OCI-LY7 (cell line): ENCODE measurements around the gene TRIP13. TPM values are rescaled to one million over a fixed set of nuclear protein-coding genes. Genes with fewer than 3 reads are reported as not detected.

Source experiments
- BruUV-seq: library from RNA; stranded (reverse); fragments of 400-500 nt; replicated peaks from 2 replicates; lab custom pipeline; 2021; lab: Mats Ljungman, UMichigan
- CTCF ChIA-PET: fragments of 300-600 bp; sonication (Branson Sonifier 250); formaldehyde crosslinking; loops from one replicate; lab custom pipeline; 2022; ENCODE audit warnings: antibody characterized with exemption; ENCODE audit not compliant: unreplicated experiment; lab: Charles Lee
- POLR2A ChIA-PET: fragments of 300-600 bp; sonication (Branson Sonifier 250); formaldehyde crosslinking; loops from one replicate; lab custom pipeline; 2022; ENCODE audit warnings: antibody characterized with exemption; lab: Charles Lee
- DNase-seq: peaks from one replicate; pipeline ENCODE4 v3.0.0-alpha.2; 2015; ENCODE audit warnings: low spot score
- H2AFZ ChIP-seq: fragments of 200-600 bp; sonication (generic), shearing (Covaris generic); 2 replicates; pipeline ENCODE4 v1.6.1; 2014; ENCODE audit warnings: mild to moderate bottlenecking, antibody characterized with exemption, low read length, moderate library complexity
- H3K27ac ChIP-seq: fragments of 200-600 bp; sonication (generic); 2 replicates; pipeline ENCODE4 v1.5.1; 2014; ENCODE audit warnings: mixed run types, low read depth, mild to moderate bottlenecking, moderate library complexity, low read length, inconsistent platforms; ENCODE audit not compliant: poor library complexity, severe bottlenecking
- H3K36me3 ChIP-seq: fragments of 200-600 bp; sonication (generic); 2 replicates; pipeline ENCODE4 v1.6.1; 2014; ENCODE audit warnings: mild to moderate bottlenecking, antibody characterized with exemption, low read length, moderate library complexity, mixed read lengths; ENCODE audit not compliant: insufficient read depth
- H3K4me1 ChIP-seq: fragments of 200-600 bp; sonication (generic); 2 replicates; pipeline ENCODE4 v1.5.1; 2014; ENCODE audit warnings: mild to moderate bottlenecking, low read length; ENCODE audit not compliant: insufficient read depth, poor library complexity, severe bottlenecking
- H3K4me2 ChIP-seq: fragments of 200-600 bp; sonication (generic); 2 replicates; pipeline ENCODE4 v1.6.1; 2014; ENCODE audit warnings: mild to moderate bottlenecking, low read length
- H3K4me3 ChIP-seq: fragments of 200-600 bp; sonication (generic); 2 replicates; pipeline ENCODE4 v1.5.1; 2014; ENCODE audit warnings: mild to moderate bottlenecking, low read depth, low read length; ENCODE audit not compliant: poor library complexity, severe bottlenecking
- H3K79me2 ChIP-seq: fragments of 200-600 bp; sonication (generic); 2 replicates; pipeline ENCODE4 v1.6.1; 2016; ENCODE audit warnings: low read depth, mild to moderate bottlenecking, low read length, moderate library complexity, mixed read lengths; ENCODE audit not compliant: insufficient read depth
- H3K9me2 ChIP-seq: fragments of 200-600 bp; sonication (generic); 2 replicates; pipeline ENCODE4 v1.6.1; 2016; ENCODE audit warnings: mild to moderate bottlenecking, low read length, mixed read lengths; ENCODE audit not compliant: insufficient read depth
- H3K9me3 ChIP-seq: fragments of 200-600 bp; sonication (generic); 2 replicates; pipeline ENCODE4 v1.6.1; 2014; ENCODE audit warnings: mild to moderate bottlenecking, mixed run types, low read length, mixed read lengths
- H4K20me1 ChIP-seq: fragments of 200-600 bp; sonication (generic); 2 replicates; pipeline ENCODE4 v1.6.1; 2014; ENCODE audit warnings: mild to moderate bottlenecking, antibody characterized with exemption, low read length, moderate library complexity, mixed read lengths; ENCODE audit not compliant: insufficient read depth
- CTCF ChIP-seq: fragments of 200-600 bp; sonication (generic); conservative IDR thresholded peaks from 2 replicates; pipeline ENCODE4 v1.5.1; 2014; ENCODE audit warnings: mild to moderate bottlenecking, antibody characterized with exemption, low read length, moderate library complexity, mixed read lengths
- EZH2phosphoT487 ChIP-seq: fragments of 200-600 bp; sonication (generic); IDR thresholded peaks from 2 replicates; pipeline ENCODE4 v1.6.1; 2018; ENCODE audit warnings: low read depth, borderline replicate concordance, mild to moderate bottlenecking, mixed run types, antibody characterized with exemption, low read length, moderate library complexity, mixed read lengths
- intact Hi-C: fragments of 100-400 bp; cut with micrococcal nuclease; formaldehyde crosslinking; loops from one replicate; pipeline ENCODE4 v1.10.0; 2022; ENCODE audit not compliant: unreplicated experiment
- total RNA-seq, 2 experiments: library from RNA; depleted of rRNA in 1 of 2; stranded (reverse); fragments of >200 nt in 1 of 2; shearing (Covaris generic) in 1 of 2; gene quantifications; 2 replicates each; pipeline ENCODE4 v1.2.3, GENCODE V29; 2014 to 2022

The TRIP13 gene
- total RNA-seq, 2 experiments from 2014 or later = 46.6 to 59.4 TPM

GRCh38 chr5:930866-931265, 38.2 kb downstream of the TRIP13 start:
- CTCF ChIA-PET = no interaction called here
- H3K4me1 ChIP-seq = no peaks in the 10 kb centered on the region
- BruUV-seq = no TSS peak
- no peaks in the 10 kb centered on the region for H3K36me3 ChIP-seq
- TF ChIP-seq CTCF (no peak), EZH2phosphoT487 (no peak)
- no peak overlapping the region for H3K27ac ChIP-seq
- H3K9me2 ChIP-seq = no peaks in the 10 kb centered on the region
- H3K9me3 ChIP-seq = no peaks in the 10 kb centered on the region
- POLR2A ChIA-PET = no interaction called here
- no peaks in the 10 kb centered on the region for H4K20me1 ChIP-seq
- no peaks in the 10 kb centered on the region for H3K79me2 ChIP-seq
- intact Hi-C loops = no loop called here
- H3K4me3 ChIP-seq = no peak overlapping the region
- no peak overlapping the region for H2AFZ ChIP-seq
- DNase-seq = no peak
- no peak overlapping the region for H3K4me2 ChIP-seq

- no peaks in the 10 kb centered on the region for H3K36me3 ChIP-seq
- ChIA-PET CTCF (no interaction called here), POLR2A (no interaction called here)
- no TSS peak for BruUV-seq
- H3K9me3 ChIP-seq = no peaks in the 10 kb centered on the region
- no peaks in the 10 kb centered on the region for H3K4me1 ChIP-seq
- no peak overlapping the region for H2AFZ ChIP-seq
- no peaks in the 10 kb centered on the region for H3K9me2 ChIP-seq
- no peak overlapping the region for H3K27ac ChIP-seq
- TF ChIP-seq CTCF = no peak
- no peak for TF ChIP-seq EZH2phosphoT487
- intact Hi-C loops = no loop called here
- no peak for DNase-seq
- H4K20me1 ChIP-seq = no peaks in the 10 kb centered on the region
- H3K4me3 ChIP-seq = no peak overlapping the region
- H3K4me2 ChIP-seq = no peak overlapping the region
- no peaks in the 10 kb centered on the region for H3K79me2 ChIP-seq
Measured at GRCh38 chr5:931570-932145, 39.0 kb downstream of the TRIP13 start.

DNA sequence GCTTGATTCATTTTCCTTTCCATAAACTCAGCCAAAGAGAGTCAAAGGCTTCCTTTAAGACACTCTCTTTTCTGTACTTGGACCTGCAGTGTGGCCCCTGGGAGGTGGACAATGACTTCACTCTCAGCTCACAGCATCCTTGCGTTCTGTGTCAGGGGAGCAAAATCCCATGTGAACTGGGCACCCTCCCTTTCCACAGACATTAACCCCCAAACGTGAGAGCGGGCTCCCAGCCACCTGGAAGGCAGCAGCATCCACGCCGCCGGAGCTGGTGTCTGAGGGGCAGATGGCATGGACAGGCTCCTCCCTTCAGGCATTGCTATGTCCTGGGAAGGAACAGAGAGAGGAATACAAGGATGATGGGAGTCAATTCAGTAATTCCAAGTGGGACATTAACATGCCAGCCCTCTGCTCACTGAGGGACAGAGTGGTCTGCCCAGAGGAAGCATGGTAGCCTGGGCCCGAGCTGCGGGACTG, 39.5 kb downstream of the TRIP13 start:
- H3K4me3 ChIP-seq = no peak overlapping the region
- H3K9me3 ChIP-seq = no peaks in the 10 kb centered on the region
- ChIA-PET POLR2A (no interaction called here), CTCF (no interaction called here)
- H3K36me3 ChIP-seq = no peaks in the 10 kb centered on the region
- BruUV-seq = no TSS peak
- TF ChIP-seq CTCF = no peak
- no peak for TF ChIP-seq EZH2phosphoT487
- no peaks in the 10 kb centered on the region for H3K9me2 ChIP-seq
- H3K4me1 ChIP-seq = no peaks in the 10 kb centered on the region
- no peak overlapping the region for H3K4me2 ChIP-seq
- intact Hi-C loops = no loop called here
- no peaks in the 10 kb centered on the region for H3K79me2 ChIP-seq
- H4K20me1 ChIP-seq = no peaks in the 10 kb centered on the region
- H2AFZ ChIP-seq = no peak overlapping the region
- no peak overlapping the region for H3K27ac ChIP-seq
- DNase-seq = no peak
